Prostate gland (tissue), 2 donors: Measurements from ENCODE around the gene TAP1. TPM values are rescaled to one million over a fixed set of nuclear protein-coding genes. Genes with fewer than 3 reads are reported as not detected.

ENCODE experiments used
- DNase-seq: peaks from one replicate; pipeline ENCODE4 v3.0.0-alpha.2; 2019; ENCODE audit warnings: low spot score
- H3K27ac ChIP-seq, 2 donors: fragments of 200-600 bp; sonication (generic); 2 replicates each; pipeline ENCODE4 v1.5.1; 2017 to 2019
- H3K27me3 ChIP-seq: fragments of 200-600 bp; sonication (generic); replicated peaks from 2 replicates; pipeline ENCODE4 v1.5.1; 2019; ENCODE audit not compliant: insufficient read depth
- H3K36me3 ChIP-seq, 2 donors: fragments of 200-600 bp; sonication (generic); 1 replicate in 1 of 2; 2 replicates in 1 of 2; pipeline versions ENCODE4 v1.5.1 to v1.8.1; 2017 to 2019
- H3K4me1 ChIP-seq: fragments of 200-600 bp; sonication (generic); replicated peaks from 2 replicates; pipeline ENCODE4 v1.5.1; 2019
- H3K4me3 ChIP-seq, 2 donors: fragments of 200-600 bp; sonication (generic); 2 replicates each; pipeline ENCODE4 v1.5.1; 2017 to 2019
- H3K9me3 ChIP-seq: fragments of 200-600 bp; sonication (generic); 2 replicates; pipeline ENCODE4 v1.5.1; 2017
- POLR2A ChIP-seq: fragments of 450-650 bp; IDR thresholded peaks from one replicate; pipeline ENCODE4 v1.6.1; 2016; ENCODE audit warnings: antibody characterized with exemption, mild to moderate bottlenecking
- POLR2AphosphoS5 ChIP-seq: sonication (generic); formaldehyde crosslinking; IDR thresholded peaks from one replicate; pipeline ENCODE4 v1.6.1; 2017; ENCODE audit warnings: antibody characterized with exemption
- WGBS: methylation state at CpG from one replicate; pipeline ENCODE4 v1.1.5; 2018; 5-methylcytosine and 5-hydroxymethylcytosine counted together
- intact Hi-C: fragments of 100-400 bp; cut with DNase I; formaldehyde crosslinking; loops from one replicate; pipeline ENCODE4 v1.14.2; 2022
- total RNA-seq, 2 donors: library from RNA; depleted of rRNA; stranded (reverse); fragments of >200 nt; gene quantifications; one replicate each; pipeline ENCODE4 v1.1.0, GENCODE V29; 2016
- TF ChIP-seq, protein P1 (sequence below), 4 experiments: fragments of 200-600 bp in 2 of 4; fragments of 450-650 bp in 2 of 4; sonication (generic) in 2 of 4; IDR thresholded peaks; 1 replicate in 3 of 4; 2 replicates in 1 of 4; pipeline ENCODE4 v1.5.1; 2016 to 2019; ENCODE audit warnings: antibody characterized with exemption in 4 of 4, mild to moderate bottlenecking in 2 of 4, moderate library complexity in 2 of 4

Gene TAP1
- total RNA-seq, 2 donors from 2014 or later = 30.6 to 47.4 TPM

DNA sequence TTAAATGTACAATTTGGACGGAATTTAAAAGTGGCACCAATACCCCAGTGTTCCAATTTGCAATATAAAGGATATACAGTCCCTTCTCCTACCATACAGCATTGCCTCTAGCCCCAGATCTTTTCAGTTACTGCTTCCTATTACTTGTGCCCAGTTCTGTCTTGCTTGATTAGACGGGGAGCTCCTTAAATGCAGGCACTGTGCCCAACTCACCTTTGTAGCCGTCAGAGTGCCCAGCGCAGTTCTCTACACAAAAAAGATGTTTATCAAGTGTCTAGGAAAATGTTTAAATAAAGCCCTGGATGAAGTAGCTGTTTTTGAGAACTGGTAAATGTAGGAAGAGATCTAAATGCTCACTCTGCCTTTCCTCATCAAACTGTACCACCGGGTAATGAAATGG, 22.6 kb downstream of the TAP1 start:
- WGBS = 55% methylated on average over 5 of the region's 5 CpGs
- H3K4me3 ChIP-seq = no peak overlapping the region
- TF ChIP-seq POLR2AphosphoS5 = no peak
- TF ChIP-seq, protein P1, sequence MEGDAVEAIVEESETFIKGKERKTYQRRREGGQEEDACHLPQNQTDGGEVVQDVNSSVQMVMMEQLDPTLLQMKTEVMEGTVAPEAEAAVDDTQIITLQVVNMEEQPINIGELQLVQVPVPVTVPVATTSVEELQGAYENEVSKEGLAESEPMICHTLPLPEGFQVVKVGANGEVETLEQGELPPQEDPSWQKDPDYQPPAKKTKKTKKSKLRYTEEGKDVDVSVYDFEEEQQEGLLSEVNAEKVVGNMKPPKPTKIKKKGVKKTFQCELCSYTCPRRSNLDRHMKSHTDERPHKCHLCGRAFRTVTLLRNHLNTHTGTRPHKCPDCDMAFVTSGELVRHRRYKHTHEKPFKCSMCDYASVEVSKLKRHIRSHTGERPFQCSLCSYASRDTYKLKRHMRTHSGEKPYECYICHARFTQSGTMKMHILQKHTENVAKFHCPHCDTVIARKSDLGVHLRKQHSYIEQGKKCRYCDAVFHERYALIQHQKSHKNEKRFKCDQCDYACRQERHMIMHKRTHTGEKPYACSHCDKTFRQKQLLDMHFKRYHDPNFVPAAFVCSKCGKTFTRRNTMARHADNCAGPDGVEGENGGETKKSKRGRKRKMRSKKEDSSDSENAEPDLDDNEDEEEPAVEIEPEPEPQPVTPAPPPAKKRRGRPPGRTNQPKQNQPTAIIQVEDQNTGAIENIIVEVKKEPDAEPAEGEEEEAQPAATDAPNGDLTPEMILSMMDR (IDR thresholded peaks at IDR 0.05) = no peak
- TF ChIP-seq POLR2A = no peak
- no peaks in the 10 kb centered on the region for H3K27me3 ChIP-seq
- intact Hi-C loops = no loop called here
- H3K4me1 ChIP-seq = no peaks in the 10 kb centered on the region
- H3K9me3 ChIP-seq = no peaks in the 10 kb centered on the region
- H3K27ac ChIP-seq = no peak overlapping the region
- DNase-seq = no peak
- no peaks in the 10 kb centered on the region for H3K36me3 ChIP-seq

DNA sequence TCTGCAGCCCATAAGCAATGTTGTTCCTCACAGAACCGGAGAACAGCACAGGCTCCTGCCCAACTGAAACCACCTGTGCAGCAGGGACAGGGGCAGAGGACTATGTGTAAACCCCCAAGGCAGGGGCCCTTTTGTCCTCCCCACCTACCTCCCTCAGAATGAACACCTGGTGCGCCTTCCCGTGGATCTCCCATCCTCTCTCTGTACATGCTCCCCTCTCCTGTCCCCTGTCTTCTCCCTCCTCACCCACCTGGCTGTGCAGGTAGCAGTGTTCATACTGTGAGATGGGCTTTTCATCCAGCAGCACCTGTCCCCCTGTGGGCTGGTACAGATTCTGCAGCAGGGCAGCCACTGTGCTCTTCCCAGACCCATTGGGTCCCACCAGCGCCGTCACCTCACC, 23.5 kb downstream of the TAP1 start:
- Histone ChIP-seq H3K4me1 (no peaks in the 10 kb centered on the region), H3K27ac (no peak overlapping the region), H3K9me3 (no peaks in the 10 kb centered on the region), H3K36me3 (no peaks in the 10 kb centered on the region), H3K27me3 (no peaks in the 10 kb centered on the region), H3K4me3 (no peak overlapping the region)
- TF ChIP-seq POLR2AphosphoS5 = no peak
- TF ChIP-seq, protein P1 (IDR thresholded peaks at IDR 0.05) = no peak
- no peak for TF ChIP-seq POLR2A
- WGBS = 93% methylated on average over 5 of the region's 5 CpGs
- intact Hi-C loops = no loop called here
- DNase-seq = no peak

DNA sequence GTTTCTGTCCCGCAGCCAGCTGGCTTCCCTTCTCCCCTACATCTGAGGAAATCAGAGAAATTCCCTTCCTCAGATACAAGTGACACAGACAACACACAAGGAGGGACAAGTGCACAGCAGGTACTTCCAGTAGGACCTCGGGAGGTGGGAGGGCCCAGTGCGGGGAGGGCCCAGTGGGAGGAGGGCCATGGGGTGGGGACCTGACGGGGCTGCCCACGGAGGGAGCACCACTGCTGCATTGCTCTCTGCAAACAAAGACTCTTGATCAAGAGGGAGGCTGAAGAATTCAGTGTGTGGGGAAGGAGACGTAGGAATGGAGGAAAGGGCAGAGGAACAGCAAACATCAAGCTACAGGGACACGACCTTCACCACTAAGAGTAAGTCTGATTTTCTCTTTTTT, 24.0 kb downstream of the TAP1 start:
- Histone ChIP-seq H3K27ac (no peak overlapping the region), H3K4me1 (no peaks in the 10 kb centered on the region), H3K36me3 (no peaks in the 10 kb centered on the region), H3K27me3 (no peaks in the 10 kb centered on the region), H3K9me3 (no peaks in the 10 kb centered on the region), H3K4me3 (no peak overlapping the region)
- no peak for TF ChIP-seq POLR2A
- TF ChIP-seq POLR2AphosphoS5 = no peak
- TF ChIP-seq, protein P1 (IDR thresholded peaks at IDR 0.05) = no peak
- intact Hi-C loops = loop anchor here (5.0 kb wide), 1 partner anchor 38 kb away; no protein-coding TSS in a partner anchor
- 65% methylated on average over 7 of the region's 7 CpGs for WGBS
- DNase-seq = no peak

GRCh38 chr6:32827025-32827424, 26.5 kb downstream of the TAP1 start:
- no peaks in the 10 kb centered on the region for H3K4me1 ChIP-seq
- intact Hi-C loops = loop anchor here (5.0 kb wide), 1 partner anchor 40 kb away; no protein-coding TSS in a partner anchor
- no peaks in the 10 kb centered on the region for H3K36me3 ChIP-seq
- no peak overlapping the region for H3K27ac ChIP-seq
- no peak overlapping the region for H3K4me3 ChIP-seq
- no peaks in the 10 kb centered on the region for H3K27me3 ChIP-seq
- TF ChIP-seq POLR2A = no peak
- TF ChIP-seq, protein P1 (IDR thresholded peaks at IDR 0.05) = no peak
- no peak for TF ChIP-seq POLR2AphosphoS5
- H3K9me3 ChIP-seq = no peaks in the 10 kb centered on the region
- DNase-seq = no peak
- 75% methylated on average over 3 of the region's 3 CpGs for WGBS

DNA sequence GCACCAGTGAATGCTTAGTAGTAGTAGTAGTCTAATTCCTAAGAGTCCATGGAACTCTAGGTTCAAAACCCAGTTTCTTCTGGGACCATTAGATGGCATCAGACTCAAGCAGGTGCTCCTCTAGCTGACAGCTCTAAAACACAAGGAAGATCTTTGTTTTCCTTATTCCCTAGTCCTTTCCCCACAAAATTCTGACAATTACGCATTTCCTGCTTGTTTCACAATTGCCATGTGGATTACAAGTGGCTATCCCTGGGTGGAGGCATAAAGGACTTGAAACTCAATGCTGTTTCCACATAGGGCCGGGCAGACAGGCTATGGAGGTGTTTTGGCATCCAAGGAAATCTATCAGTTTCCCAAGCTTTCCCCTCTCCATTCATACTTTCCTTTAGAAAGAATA, 27.5 kb downstream of the TAP1 start:
- DNase-seq = no peak
- 58% methylated on average over 2 of the region's 2 CpGs for WGBS
- Histone ChIP-seq H3K27ac (no peak overlapping the region), H3K4me3 (no peak overlapping the region), H3K36me3 (no peaks in the 10 kb centered on the region), H3K4me1 (no peaks in the 10 kb centered on the region), H3K27me3 (no peaks in the 10 kb centered on the region), H3K9me3 (no peaks in the 10 kb centered on the region)
- intact Hi-C loops = loop anchor here (5.0 kb wide), 1 partner anchor 41 kb away; no protein-coding TSS in a partner anchor
- TF ChIP-seq POLR2A (no peak), POLR2AphosphoS5 (peak; percentile 48)
- TF ChIP-seq, protein P1 (IDR thresholded peaks at IDR 0.05) = peak in 3 of 4 experiments; percentile 18 to 47 (median 44)
